GM19395 (cell line): ENCODE measurements around the gene UBP1.
"Not testable (repeated sequence)": the region's sequence is repeated elsewhere in the genome, so short reads cannot be mapped to it uniquely, and the experiment has no call there.

ENCODE experiments used
- ATAC-seq: cut with Tn5 transposase; IDR thresholded peaks from one replicate; pipeline ENCODE4 v1.9.1; 2021; ENCODE audit warnings: mild to moderate bottlenecking, moderate library complexity; ENCODE audit not compliant: unreplicated experiment

Gene UBP1, protein sequence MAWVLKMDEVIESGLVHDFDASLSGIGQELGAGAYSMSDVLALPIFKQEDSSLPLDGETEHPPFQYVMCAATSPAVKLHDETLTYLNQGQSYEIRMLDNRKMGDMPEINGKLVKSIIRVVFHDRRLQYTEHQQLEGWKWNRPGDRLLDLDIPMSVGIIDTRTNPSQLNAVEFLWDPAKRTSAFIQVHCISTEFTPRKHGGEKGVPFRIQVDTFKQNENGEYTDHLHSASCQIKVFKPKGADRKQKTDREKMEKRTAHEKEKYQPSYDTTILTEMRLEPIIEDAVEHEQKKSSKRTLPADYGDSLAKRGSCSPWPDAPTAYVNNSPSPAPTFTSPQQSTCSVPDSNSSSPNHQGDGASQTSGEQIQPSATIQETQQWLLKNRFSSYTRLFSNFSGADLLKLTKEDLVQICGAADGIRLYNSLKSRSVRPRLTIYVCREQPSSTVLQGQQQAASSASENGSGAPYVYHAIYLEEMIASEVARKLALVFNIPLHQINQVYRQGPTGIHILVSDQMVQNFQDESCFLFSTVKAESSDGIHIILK

DNA sequence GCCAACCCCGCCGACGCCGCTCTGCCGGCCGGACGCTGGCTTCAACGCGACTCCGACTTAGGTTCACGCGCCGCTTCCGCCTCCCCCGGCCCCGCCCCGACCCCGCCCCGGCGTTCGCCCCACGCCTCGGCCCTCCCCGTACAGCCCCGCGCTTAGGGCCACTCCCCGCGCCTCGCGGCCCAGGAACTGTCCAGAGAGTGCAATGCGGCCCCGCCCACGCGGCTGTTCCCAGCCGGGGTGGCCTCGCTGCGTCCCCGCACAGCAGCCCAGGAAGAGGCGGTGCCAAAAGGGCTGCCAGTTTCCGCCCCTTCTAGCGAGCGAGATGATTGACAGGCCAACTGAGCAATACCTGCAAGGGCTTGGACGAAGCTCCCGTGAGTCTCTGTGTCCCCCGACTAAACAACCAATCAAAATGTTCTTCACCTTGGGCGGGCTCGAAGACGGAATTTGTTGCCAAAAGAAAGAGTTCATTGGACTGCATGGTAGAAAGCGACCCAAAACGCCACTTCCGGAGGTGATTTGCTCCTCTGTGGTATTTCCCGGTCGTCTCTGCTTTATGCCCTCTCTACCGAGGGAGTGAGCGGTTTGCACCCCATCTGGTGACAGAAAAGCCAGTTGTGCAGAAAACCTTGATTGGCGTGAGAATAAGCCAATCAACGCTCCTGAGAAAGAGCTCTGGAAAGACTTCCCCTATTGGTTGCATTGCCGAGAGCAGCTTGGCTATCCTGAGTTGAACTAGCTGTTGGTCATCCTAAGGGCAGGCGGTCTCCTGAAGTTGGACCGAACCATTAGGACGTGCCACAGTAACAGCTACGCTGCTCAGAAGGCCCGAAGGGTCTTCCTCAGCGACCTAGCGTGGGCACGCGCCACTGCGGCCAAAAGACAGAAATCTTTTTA lies at the start of gene UBP1:
TSS of gene UBP1 (minus strand) at position 78 of the 897 bp plus-strand sequence. CDS start 557 bp downstream, outside the sequence.
- peak; percentile 89 for ATAC-seq

DNA sequence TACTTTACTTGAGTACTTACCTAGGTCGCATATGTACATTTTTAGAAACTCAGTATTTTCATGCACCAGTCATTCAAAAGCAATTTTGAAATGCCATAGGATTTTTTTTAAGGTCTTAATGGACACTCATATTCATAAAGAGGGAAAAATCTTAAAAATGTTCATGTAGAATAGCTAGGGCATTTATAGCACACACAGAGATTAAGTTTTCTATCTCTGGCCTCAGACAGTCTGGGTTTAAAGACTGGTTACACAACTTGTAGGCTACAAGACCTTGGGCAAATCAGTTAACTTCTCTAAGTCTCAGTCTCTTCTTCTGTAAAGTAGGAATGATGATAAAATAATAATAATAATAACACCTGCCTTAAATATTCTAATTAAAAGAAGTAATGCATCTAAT lies 48.5 kb upstream of the UBP1 start:
- ATAC-seq, result no peak

DNA sequence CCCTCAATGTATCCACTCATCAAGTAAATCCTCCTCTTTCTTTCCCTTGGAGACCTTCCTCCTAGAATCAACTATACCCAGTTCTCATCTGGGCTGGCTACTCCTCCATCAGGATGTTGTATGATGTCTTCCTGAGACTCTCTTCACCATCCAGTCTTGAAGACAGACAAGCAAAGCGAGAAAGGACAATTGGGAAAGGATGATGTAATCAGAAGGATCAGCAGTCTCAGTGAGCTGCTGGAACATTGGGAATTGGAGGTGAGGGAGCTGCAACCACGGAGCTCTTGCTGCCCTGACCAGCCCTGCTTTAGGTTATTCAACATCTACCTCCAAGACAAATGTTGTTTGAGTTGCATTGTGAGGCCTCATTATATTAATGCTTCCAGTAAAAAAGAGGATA lies 48.0 kb upstream of the UBP1 start:
- no peak for ATAC-seq

DNA sequence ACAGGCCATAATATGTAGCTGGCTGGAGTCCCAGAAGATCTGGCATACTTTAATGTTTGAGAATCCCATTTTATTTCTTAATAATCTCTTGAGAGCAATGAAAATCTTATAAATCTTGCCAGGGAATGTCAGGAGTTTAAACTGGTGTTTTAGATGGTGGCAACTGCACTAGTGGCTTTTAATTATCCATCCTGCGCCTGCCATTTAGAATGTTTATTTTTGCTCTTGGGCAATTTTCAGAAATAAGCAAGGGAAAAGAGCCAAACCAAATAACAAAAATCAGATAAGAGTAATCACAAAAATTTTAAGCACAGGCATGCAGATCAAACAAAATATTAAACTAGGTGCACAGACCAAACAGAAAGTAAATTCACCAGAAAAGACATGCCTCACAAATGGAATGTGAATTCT lies 41.9 kb upstream of the UBP1 start:
- no peak for ATAC-seq

DNA sequence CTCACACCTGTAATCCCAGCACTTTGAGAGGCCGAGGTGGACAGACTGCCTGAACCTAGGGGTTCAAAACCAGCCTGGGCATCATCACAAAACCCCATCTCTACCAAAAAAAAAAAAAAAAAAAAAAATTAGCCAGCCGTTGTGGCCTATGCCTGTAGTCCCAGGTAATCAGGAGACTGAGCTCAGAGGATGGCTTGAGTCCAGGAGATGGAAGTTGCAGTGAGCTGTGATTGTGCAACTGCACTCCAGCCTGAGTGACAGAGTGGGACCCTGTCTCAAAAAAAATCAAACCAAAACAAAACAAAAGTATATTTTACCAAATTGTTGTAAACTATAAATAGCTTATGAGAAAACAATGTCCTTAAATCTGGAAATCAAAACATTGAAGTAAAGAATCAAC lies 34.7 kb upstream of the UBP1 start:
- no peak for ATAC-seq

DNA sequence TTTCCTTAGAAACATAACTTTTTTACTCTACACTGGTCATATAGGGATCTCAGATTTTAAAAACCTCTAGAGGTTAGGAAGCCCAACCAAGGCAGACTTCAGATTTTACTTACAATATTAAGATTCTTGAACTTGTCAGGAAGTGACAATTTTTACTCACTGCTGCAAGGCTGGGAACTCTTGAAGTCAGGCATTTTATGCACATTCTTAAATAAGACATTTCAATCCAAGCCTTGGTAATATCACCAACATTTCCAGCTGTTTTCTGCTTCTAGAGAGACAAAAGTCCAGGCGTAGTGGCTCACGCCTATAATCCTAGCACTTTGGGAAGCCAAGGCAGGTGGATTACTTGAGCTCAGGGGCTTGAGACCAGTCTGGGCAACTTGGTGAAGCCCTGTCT lies 33.6 kb upstream of the UBP1 start:
- ATAC-seq, result no peak

DNA sequence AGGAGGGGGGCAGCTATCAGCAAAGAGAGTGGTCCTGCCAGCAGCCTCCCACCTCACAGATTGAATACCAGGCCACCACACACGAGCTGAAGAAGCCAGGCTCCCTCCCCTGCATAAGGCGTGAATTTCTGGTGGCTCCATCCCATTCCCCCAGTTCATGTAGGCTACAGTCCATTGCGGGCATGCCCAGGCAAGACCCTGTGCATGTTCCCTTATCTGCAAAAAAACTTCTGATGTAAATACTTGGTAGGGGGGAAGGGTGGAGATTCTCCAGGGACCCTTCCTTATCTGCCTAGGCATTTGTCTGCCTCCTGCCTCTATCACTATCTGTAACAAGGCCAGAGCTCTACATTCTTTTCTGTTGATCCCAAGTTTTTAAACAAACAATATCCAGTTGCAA lies 27.6 kb upstream of the UBP1 start:
- ATAC-seq, result no peak

DNA sequence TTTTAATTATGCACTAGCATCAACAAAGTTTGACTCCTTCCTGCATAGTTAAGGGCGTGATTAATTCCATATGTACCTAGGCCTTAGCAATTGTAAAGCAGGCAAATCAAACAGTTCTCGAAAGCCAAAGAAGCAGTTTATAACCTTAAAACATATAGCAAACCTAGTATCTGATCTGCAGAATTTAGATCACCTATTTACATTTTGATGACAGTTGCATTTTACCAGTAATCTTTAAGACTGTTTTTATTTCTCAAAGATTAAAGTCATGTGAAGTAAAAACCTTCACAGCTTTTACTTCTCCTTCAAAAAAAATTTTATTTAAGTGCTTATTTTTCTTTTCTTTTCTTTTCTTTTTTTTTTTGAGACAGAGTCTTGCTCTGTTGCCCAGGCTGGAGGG lies 20.9 kb upstream of the UBP1 start:
- no peak for ATAC-seq

DNA sequence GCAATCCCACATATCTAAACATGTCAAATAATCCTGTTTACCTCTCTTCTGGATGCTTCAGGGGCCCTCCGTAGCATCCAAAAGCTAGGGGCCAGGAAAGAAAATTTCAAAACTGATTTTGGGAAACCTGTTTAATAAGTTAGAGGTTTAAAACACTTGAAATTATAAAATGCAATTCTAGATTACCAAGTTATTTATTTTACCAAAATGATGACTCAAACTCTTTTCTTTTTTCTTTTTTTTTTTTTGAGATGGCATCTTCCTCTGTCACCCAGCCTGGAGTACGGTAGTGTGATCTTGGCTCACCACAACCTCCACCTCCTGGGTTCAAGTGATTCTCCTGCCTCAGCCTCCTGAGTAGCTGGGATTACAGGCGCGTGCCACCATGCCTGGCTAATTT lies 19.4 kb upstream of the UBP1 start:
- not testable (repeated sequence) for ATAC-seq

DNA sequence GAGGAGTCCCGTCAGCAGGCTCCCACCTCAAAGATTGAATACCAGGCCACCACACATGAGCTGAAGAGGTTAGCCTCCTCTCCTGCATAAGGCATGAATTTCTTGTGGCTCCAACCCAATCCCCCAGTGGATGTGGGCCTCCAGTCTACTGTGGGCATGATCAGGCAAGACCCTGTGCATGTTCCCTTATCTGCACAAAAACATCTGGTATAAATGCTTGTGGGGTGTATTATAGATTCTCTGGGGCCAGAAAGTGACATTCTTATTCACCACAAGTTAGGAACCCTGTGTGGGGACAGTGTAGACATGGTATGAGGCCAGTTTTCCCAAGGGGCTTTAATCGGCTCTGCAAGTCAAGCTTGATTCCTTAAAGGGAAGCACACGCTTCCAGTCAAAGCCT lies 18.2 kb upstream of the UBP1 start:
- ATAC-seq, result no peak

DNA sequence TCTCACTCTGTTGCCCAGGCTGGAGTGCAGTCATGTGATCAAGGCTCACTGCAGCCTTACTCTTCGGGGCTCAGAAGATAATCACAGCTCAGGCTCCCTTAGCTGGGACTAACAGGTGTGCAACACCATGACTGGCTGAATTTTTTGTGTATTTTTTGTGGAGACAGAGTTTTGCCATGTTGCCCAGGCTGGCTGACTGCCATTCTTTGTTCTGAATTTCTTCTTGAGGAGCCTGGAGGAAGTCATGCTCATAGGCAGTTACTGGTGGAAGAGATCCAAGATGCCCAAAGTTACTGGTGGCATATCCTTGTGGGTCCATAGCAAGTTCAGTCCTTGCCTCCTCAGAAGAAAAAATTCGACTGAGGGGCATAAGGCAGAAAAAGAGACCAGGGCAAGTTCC lies 16.6 kb upstream of the UBP1 start:
- ATAC-seq, result no peak

DNA sequence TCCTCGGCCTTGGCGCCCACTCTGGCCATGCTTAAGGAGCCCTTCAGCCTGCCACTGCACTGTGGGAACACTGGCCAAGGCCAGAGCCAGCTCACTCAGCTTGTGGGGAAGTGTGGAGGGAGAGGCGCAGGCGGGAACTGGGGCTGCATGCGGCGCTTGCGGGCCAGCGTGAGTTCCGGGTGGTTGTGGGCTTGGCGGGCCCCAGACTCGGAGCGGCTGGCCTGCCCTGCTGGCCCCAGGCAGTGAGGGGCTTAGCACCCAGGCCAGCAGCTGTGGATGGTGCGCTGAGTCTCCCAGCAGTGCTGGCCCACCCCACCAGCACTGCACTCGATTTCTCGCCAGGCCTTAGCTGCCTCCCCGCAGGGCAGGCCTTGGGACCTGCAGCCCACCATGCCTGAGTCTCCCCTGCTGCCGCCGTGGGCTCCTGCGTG lies 13.1 kb upstream of the UBP1 start:
- ATAC-seq, result no peak

DNA sequence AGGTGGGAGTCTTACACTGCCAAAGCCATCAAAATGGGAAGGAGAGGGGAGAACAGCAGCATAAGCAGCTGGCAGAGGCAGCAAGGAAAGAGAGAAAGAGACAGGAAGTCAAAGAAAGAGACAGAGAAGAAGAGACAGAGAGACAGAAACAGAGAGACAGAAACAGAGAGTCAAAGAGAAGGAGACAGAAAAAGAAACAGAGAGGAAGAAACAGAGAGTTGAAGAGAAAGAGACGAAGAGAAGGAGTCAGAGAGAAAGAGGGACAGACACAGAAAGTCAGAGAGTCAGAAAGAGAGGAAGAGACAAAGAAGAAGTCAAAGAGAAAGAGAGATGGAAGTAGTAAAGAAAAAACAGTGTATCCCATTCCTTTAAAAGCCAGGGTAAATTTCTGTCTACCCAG lies 11.8 kb upstream of the UBP1 start:
- ATAC-seq, result not testable (repeated sequence)

DNA sequence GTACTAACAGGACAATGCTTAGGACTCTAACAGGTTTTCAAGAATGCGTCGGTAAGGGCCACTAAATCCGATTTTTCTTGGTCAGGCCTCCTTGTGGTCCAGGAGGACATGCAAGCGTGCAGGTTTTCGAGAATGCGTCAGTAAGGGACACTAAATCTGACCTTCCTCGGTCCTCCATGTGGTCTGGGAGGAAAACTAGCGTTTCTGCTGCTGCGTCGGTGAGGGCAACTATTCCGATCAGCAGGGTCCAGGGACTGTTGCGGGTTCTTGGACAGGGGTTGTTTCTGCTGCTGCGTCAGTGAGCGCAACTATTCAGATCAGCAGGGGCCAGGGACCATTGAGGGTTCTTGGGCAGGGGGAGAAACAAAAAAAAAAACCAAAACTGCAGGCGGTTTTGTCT lies 7.8 kb upstream of the UBP1 start:
- no peak for ATAC-seq

DNA sequence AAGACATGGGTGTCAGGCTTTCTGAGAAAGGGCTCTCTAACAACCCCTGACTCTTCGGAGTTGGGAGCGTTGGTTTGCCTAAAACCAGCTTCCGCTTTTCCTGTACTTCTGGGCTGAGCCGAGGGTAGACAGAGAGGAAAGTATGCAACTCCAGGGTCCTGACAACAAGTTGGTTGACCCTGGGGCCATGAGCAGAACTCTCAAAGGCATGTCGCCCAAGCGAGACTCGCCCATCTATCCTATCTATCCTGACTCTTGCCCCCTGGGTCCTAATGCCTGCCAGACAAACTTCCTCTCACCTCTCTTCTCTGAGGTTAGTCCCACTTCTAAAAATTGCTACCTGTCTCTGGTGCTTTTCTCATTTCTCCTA lies 7.0 kb upstream of the UBP1 start:
- not testable (repeated sequence) for ATAC-seq

DNA sequence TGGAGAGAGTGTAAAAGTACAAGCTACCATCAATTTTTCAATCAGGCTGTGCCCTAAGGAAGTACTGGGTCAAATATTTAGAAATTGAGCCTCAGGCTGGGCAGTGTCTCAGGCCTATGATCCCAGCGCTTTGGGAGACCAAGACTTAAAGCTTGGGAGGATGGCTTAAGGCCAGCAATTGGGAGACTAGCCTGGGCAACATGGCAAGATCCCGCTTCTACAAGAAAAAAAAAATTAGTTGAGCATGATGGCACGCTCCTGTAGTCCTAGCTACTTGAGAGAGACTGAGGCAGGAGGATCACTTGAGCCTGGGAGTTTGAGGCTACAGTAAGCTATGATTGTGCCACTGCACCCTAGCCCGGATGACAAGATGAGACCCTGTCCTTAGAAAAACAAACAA lies 2.0 kb upstream of the UBP1 start:
- no peak for ATAC-seq

DNA sequence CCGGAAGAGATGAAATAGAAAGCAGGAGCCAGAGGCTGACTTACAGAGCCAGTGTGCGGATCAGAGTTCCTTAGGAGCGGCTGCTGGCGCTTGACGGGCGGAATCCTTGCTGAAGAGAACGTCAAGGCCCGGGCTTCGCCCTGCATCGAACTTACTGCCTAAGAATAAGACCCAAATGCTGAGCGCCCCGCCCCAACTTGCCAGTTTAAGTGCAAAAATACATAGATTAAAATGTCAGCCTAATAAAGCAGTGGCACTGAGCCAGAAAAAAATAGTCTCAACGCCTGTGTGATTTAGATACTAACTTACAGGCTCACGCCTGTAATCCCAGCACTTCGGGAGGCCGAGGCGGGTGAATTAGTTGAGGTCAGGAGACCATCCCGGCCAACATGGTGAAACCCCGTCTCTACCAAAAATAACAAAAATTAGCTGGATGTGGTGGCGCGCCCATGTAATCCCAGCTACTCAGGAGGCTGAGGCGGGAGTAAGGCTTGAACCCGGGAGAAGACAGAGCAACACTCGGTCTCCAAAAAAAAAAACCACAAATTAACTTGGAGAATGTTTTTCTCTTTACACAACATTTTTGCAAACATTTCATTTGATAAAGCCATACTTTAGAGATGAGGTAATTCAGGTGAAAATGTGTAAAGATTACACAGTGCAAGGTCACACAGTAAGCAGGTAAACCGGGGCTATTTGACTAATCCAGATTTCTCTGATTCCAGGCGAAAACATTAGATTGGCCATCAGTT lies 1.2 kb upstream of the UBP1 start:
- ATAC-seq, result peak; percentile 6

DNA sequence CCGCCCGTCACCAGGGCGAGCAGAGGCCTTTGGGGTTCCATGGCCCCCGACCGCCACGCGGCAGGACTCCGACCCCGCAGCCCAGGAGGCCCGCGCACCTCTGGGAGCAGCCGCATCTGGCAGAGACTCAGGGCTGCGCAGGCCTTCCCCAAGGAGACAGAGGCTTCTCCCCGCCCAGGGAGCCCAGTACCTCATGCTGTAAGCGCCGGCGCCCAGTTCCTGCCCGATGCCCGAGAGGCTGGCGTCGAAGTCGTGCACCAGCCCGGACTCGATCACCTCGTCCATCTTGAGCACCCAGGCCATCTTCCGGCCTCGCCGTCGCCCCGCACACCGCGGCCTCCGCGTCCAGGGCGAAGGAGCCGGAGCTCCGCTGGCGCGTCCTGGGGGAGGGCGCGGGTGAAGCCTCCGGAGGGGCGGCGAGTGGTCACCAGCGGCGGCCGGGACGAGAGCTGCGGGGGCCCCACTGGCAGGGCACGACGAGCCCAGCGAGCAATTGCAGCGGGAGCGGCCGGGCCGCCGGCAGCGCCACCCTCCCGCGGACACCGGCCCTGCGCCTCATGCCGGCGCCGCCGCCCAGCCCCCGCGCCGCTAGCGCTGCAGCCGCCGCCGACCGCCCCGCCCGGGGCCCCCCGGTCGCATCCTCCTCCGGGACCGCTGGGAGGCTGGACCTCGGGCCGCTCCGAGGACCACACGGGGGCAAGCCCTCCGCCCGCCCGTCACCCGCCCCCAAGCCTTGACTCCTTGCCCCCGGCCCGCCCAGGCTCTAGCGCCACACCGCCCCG lies 468 bp downstream of the UBP1 start:
- ATAC-seq, result peak; percentile 12

DNA sequence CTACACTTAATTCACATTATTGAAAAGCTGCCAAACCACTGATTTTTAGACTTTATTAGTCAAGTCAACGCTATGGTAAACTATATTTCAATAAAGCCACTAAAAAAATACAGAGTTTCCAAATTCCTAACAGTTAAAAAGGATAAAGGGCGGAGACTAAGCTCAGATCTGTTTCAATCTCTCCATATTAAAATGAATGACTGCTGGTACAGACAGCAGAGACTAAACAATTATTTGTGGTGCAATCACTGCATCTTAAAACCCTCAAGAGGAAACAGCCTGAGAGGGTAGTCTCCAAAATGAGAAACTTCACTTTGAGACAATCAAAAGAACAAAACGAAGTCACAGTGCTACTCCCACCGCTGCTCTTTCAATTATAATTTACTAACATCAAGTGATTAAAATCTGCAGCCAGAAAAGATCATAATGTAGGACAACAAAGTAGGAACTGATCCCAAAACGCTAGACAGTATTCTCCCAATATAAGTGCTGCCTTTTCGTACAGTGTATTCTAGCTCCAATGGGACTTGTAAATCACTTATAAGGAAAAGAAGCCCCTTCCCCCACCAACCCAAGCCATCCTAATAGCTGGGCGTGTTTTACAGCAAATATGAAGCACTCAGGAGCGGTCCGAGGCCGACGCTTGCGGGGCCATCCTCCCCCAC lies 1.2 kb downstream of the UBP1 start:
- ATAC-seq, result no peak

DNA sequence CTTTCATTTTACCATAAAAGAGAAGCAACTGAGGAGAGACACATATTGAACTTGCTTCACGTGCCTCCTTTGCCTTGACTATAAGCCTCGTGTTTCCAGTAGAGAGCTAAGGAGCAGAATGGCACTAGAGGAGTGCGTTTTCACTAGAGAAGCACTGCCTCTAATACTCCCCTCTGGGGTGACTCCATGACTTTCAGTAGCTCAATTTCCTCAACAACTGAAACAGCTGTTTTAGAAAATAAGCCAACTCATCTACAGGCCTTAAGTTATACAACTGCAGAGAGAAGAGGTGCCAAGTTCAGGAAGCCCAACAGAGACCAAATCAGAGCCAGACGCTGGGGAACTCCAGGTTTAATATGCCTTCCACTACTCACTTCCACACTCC lies 1.9 kb downstream of the UBP1 start:
- ATAC-seq, result no peak
